ENCODE data around the gene NTM.
A peak's percentile ranks its signal among the peaks of the same experiment; 100 is the strongest.

The NTM gene

GRCh38 chr11:132028380-132029240 is 658.2 kb downstream of the NTM start:
- no peaks in the 10 kb centered on the region for H3K27me3 Mint-ChIP-seq (ENCODE audit: low read depth)
- H3K4me3 Mint-ChIP-seq = no peak overlapping the region
- peak; percentile 5 for DNase-seq (ENCODE audit: low spot score)
- H3K4me1 Mint-ChIP-seq (ENCODE audit: low read depth) = no peaks in the 10 kb centered on the region
- H3K27ac Mint-ChIP-seq = no peak overlapping the region
- H3K9me3 Mint-ChIP-seq = no peaks in the 10 kb centered on the region
- H3K36me3 Mint-ChIP-seq (ENCODE audit: low read depth) = no peaks in the 10 kb centered on the region

DNA sequence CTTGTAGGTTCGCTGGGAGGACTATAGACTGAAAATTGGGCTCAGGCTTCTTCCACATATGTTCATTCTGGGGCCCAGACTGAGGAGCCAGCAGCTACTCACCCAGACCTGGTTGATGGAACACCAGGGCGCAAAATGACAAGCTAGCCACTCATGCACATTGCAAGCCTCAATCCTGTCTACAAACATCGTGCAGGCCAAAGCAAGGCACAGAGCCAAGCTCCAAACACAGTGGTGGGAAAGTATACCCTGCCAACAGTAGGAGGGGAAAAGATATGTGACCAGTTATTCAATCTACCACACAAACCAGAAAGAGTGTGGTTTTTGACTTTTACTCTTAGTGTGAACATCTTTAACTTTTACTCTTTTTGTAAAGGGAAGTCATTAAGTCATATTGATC is 660.5 kb downstream of the NTM start:
- Mint-ChIP-seq H3K36me3 (ENCODE audit: low read depth) (no peaks in the 10 kb centered on the region), H3K9me3 (no peaks in the 10 kb centered on the region), H3K27me3 (ENCODE audit: low read depth) (no peaks in the 10 kb centered on the region), H3K4me3 (no peak overlapping the region), H3K27ac (no peak overlapping the region), H3K4me1 (ENCODE audit: low read depth) (no peaks in the 10 kb centered on the region)
- no peak for DNase-seq (ENCODE audit: low spot score)

DNA sequence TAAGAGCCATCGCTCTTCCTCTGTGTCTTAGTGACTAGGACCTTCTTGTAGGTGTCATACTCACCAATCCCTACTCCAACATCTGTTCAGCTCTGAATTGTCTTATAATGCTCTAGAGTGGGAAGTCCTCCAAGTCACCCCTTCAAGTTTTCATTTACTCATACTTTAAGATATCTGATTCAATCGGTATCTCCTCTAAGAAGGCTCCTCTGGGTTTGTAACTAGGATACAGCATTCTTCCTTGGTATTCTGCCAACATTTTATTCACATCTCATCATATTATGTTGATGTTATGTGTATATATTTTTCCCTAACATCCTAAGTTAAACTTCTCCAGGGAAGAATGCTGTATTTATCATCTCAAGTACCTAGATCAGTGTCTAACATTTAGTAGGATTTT is 662.1 kb downstream of the NTM start:
- Mint-ChIP-seq H3K4me3 (no peak overlapping the region), H3K4me1 (ENCODE audit: low read depth) (no peaks in the 10 kb centered on the region), H3K9me3 (no peaks in the 10 kb centered on the region), H3K36me3 (ENCODE audit: low read depth) (no peaks in the 10 kb centered on the region), H3K27ac (no peak overlapping the region), H3K27me3 (ENCODE audit: low read depth) (no peaks in the 10 kb centered on the region)
- no peak for DNase-seq (ENCODE audit: low spot score)

GRCh38 chr11:132033051-132033450 is 662.6 kb downstream of the NTM start:
- Mint-ChIP-seq H3K27ac (no peak overlapping the region), H3K4me1 (ENCODE audit: low read depth) (no peaks in the 10 kb centered on the region), H3K27me3 (ENCODE audit: low read depth) (no peaks in the 10 kb centered on the region), H3K4me3 (no peak overlapping the region), H3K9me3 (no peaks in the 10 kb centered on the region), H3K36me3 (ENCODE audit: low read depth) (no peaks in the 10 kb centered on the region)
- no peak for DNase-seq (ENCODE audit: low spot score)

GRCh38 chr11:132035228-132035627 is 664.8 kb downstream of the NTM start:
- Mint-ChIP-seq H3K9me3 (no peaks in the 10 kb centered on the region), H3K27me3 (ENCODE audit: low read depth) (no peaks in the 10 kb centered on the region), H3K4me3 (no peak overlapping the region), H3K27ac (no peak overlapping the region), H3K36me3 (ENCODE audit: low read depth) (no peaks in the 10 kb centered on the region), H3K4me1 (ENCODE audit: low read depth) (no peaks in the 10 kb centered on the region)
- DNase-seq (ENCODE audit: low spot score) = no peak

DNA sequence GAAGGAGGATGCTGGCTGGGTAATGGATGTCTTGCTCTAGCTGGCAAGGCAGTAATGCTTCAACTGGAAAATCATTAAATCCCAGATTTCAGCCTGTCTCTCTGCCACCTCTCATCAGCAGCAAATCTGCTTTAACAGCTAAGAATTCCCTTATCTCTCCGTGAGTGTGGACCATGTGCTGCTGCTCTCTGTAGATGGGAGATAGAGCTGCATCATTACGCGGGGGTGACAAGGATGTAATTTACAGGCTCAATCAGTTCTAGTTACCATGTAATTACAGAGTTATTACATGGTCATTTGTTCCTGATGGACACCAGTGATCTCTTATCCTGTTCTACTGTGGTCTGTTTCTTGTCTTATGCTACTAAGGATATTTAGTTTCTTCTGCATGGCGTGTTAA is 665.4 kb downstream of the NTM start:
- no peaks in the 10 kb centered on the region for H3K9me3 Mint-ChIP-seq
- no peak overlapping the region for H3K27ac Mint-ChIP-seq
- no peaks in the 10 kb centered on the region for H3K4me1 Mint-ChIP-seq (ENCODE audit: low read depth)
- no peaks in the 10 kb centered on the region for H3K27me3 Mint-ChIP-seq (ENCODE audit: low read depth)
- no peak overlapping the region for H3K4me3 Mint-ChIP-seq
- H3K36me3 Mint-ChIP-seq (ENCODE audit: low read depth) = no peaks in the 10 kb centered on the region
- DNase-seq (ENCODE audit: low spot score) = no peak

DNA sequence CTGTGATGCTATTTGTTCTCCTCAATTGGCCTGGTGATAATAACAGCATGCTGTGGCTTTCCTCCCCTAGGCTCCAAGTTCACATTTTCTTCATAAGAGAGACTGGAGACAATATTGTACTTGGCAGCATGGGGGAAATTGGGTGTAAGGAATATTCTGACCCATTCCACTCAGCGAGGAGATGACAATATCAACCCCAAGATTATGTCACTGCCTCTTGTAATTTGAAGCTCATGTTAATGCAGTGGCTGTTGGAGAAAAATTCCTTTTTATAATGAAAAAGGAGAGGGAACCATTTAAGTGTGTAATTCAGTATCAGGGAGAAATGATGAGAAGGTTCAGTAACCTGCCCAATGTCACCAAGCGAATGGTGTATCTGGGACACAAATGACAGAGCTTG is 665.8 kb downstream of the NTM start:
- Mint-ChIP-seq H3K4me3 (no peak overlapping the region), H3K27ac (no peak overlapping the region), H3K4me1 (ENCODE audit: low read depth) (no peaks in the 10 kb centered on the region), H3K36me3 (ENCODE audit: low read depth) (no peaks in the 10 kb centered on the region), H3K27me3 (ENCODE audit: low read depth) (no peaks in the 10 kb centered on the region), H3K9me3 (no peaks in the 10 kb centered on the region)
- DNase-seq (ENCODE audit: low spot score) = no peak

DNA sequence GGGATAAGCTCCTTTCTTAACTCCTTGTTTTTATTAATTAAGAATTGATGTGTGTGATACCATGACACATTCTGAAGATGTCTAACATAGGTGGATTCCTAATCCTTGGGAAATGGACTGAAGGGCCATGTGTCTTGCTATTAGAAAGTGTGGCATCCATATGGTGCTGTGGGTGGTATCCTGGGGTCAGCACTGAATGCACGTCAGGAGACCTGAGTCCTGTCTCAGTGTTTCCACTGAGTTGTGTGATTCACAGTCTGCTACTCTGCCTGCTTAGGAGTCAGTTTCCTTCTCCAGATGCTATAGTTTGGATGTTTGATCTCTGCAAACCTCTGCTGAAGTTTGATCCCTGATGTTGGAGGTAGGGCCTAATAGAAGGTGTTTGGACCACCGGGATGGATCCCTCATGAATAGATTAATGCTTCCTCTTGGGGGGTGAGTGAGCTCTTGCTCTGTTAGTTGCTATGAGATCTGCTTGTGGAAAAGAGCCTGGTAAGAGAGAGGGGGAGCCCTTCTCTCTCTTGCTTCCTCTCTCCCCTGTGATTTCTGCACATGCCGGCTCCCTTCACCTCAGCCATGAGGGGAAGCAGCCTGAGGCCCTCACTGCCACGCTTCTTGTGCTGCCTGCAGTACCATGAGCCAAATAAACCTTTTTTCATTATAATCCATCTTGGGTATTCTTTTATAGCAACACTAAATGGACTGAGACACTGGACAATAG is 666.5 kb downstream of the NTM start:
- Mint-ChIP-seq H3K27me3 (ENCODE audit: low read depth) (no peaks in the 10 kb centered on the region), H3K27ac (no peak overlapping the region), H3K4me3 (no peak overlapping the region), H3K36me3 (ENCODE audit: low read depth) (no peaks in the 10 kb centered on the region), H3K4me1 (ENCODE audit: low read depth) (no peaks in the 10 kb centered on the region), H3K9me3 (no peaks in the 10 kb centered on the region)
- no peak for DNase-seq (ENCODE audit: low spot score)

DNA sequence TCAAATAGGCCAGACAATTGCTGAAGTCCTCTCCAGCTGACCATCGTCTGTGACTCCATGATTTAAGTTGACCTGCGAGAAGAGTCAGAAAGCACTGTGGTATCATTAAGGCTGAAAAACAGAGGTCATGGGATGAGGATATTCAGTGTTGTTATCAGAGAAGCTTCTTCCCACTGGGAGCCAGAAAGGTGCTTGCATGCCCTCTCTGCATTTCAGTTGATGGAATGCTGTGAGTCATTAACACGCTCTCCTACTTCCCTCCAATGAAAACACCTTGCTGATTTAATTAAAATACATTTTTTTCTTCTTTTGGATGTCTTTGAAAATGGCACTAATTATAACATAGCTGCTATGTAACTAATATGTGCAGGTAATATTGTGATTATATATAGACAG is 667.0 kb downstream of the NTM start:
- Mint-ChIP-seq H3K27me3 (ENCODE audit: low read depth) (no peaks in the 10 kb centered on the region), H3K4me1 (ENCODE audit: low read depth) (no peaks in the 10 kb centered on the region), H3K27ac (no peak overlapping the region), H3K36me3 (ENCODE audit: low read depth) (no peaks in the 10 kb centered on the region), H3K4me3 (no peak overlapping the region), H3K9me3 (no peaks in the 10 kb centered on the region)
- DNase-seq (ENCODE audit: low spot score) = no peak

DNA sequence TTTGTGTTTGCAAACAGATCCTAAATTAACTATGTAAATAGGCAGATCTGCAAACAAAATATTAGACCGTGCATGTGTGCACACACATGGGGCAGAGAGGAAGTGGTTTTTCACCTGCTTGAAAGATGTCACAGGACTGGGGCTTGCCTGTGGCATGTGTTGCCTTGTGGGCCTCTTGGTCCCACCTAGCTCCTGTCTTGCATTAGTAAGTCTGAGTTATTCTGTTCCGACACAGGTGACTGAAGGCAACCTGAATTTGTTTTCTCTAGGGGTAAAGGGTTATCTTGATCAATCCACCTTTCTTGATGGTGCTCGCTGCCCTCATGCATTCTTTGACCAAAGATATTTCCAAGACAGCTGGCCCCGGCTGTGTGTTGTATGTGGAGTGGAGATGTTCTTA is 667.5 kb downstream of the NTM start:
- Mint-ChIP-seq H3K9me3 (no peaks in the 10 kb centered on the region), H3K36me3 (ENCODE audit: low read depth) (no peaks in the 10 kb centered on the region), H3K4me3 (no peak overlapping the region), H3K4me1 (ENCODE audit: low read depth) (no peaks in the 10 kb centered on the region), H3K27ac (no peak overlapping the region), H3K27me3 (ENCODE audit: low read depth) (no peaks in the 10 kb centered on the region)
- DNase-seq (ENCODE audit: low spot score) = no peak

DNA sequence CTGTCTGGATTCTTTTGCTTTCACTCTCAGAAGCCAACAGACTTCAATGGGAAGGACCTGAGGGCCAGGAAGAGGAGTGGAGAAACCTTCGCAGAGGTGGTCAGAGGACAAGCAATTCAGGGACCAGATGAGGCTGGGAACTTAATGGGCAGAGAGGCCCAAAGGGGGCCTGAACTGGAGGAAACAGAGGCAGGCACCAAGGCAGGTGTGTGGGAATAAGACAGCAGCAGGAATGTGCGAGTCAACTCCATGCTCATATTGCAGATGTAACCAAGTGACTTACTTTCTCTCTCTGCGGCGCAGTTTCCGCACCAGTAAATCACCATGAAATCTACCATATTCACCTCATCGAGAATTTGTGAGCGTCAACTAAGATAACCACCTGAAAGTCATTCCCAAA is 669.1 kb downstream of the NTM start:
- Mint-ChIP-seq H3K4me1 (ENCODE audit: low read depth) (no peaks in the 10 kb centered on the region), H3K9me3 (no peaks in the 10 kb centered on the region), H3K27ac (no peak overlapping the region)

DNA sequence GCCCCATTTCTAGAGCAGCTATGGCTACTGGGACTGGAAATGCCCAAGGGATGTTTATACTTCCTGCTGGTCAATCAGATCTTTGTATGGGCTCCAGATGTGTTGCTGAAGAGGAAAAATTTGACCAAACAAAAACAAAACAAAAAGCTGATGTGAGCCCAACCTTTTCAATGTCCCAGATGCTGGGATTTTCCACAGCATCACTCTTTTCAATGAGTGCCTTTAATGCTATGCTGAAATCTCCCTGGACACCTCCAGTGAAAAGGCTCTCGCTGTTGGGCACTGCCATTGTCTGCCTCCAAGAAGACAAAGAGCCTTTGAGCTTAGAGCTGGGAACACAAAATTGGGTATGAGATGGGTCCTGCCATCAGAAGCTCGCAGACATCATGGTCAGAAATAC is 671.9 kb downstream of the NTM start:
- Mint-ChIP-seq H3K9me3 (no peaks in the 10 kb centered on the region), H3K4me3 (no peak overlapping the region), H3K27ac (no peak overlapping the region), H3K36me3 (ENCODE audit: low read depth) (no peaks in the 10 kb centered on the region), H3K27me3 (ENCODE audit: low read depth) (no peaks in the 10 kb centered on the region), H3K4me1 (ENCODE audit: low read depth) (no peaks in the 10 kb centered on the region)
- no peak for DNase-seq (ENCODE audit: low spot score)

More for the DNA sequence above, 669.1 kb downstream of the NTM start:
- no peak for DNase-seq (ENCODE audit: low spot score)
- H3K4me3 Mint-ChIP-seq = no peak overlapping the region
- no peaks in the 10 kb centered on the region for H3K36me3 Mint-ChIP-seq (ENCODE audit: low read depth)
- no peaks in the 10 kb centered on the region for H3K27me3 Mint-ChIP-seq (ENCODE audit: low read depth)

DNA sequence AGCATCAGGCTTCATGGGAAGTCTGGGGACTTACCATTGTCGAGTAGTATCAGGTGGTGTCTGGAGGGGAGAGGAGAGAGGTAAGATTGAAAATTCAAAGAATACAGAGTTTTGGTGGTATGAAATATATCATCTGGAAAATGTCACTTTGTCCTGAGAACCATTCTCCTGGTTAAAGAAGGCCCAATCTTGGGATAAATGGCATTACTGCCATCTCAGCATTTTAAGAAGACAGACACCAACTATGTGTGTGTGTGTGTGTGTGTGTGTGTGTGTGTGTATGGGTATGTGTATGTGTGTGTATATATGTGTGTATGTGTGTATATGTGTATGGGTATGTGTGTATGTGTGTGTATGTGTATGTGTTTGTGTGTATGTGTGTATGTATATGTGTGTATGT is 673.3 kb downstream of the NTM start:
- H3K27me3 Mint-ChIP-seq (ENCODE audit: low read depth) = no peaks in the 10 kb centered on the region
- H3K36me3 Mint-ChIP-seq (ENCODE audit: low read depth) = no peaks in the 10 kb centered on the region
- no peak overlapping the region for H3K27ac Mint-ChIP-seq
- no peak overlapping the region for H3K4me3 Mint-ChIP-seq
- no peaks in the 10 kb centered on the region for H3K4me1 Mint-ChIP-seq (ENCODE audit: low read depth)
- DNase-seq (ENCODE audit: low spot score) = no peak
- H3K9me3 Mint-ChIP-seq = no peaks in the 10 kb centered on the region

DNA sequence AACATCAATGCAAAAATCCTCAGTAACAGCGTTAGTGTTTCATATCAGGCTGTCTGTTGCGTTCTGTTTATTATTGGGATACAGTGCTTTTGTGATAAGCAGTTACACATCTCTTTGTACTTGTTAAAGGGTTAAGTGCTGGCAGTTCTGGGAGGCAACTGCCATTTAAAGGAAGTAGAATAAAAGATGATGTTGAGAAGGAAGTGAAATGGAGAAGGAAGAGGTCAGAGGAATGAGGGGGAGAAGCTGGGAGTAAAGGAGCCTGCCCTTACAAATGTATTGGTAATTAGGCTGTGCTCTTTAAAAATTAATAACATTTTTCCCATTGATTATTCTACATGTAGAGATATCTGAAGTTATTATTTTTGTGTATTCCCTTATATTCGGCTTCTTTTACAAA is 674.7 kb downstream of the NTM start:
- no peaks in the 10 kb centered on the region for H3K4me1 Mint-ChIP-seq (ENCODE audit: low read depth)
- no peak overlapping the region for H3K27ac Mint-ChIP-seq
- DNase-seq (ENCODE audit: low spot score) = no peak
- H3K36me3 Mint-ChIP-seq (ENCODE audit: low read depth) = no peaks in the 10 kb centered on the region
- no peaks in the 10 kb centered on the region for H3K9me3 Mint-ChIP-seq
- no peaks in the 10 kb centered on the region for H3K27me3 Mint-ChIP-seq (ENCODE audit: low read depth)
- no peak overlapping the region for H3K4me3 Mint-ChIP-seq

Measured in T-helper 2 cell treated with Interferon-gamma antibody and Interleukin-4, amounts not matched to agents 5 μg/mL and 100 μg/mL, for 36 hours (primary cell).